ENCODE data around the gene CASP2. TPM values are rescaled to one million over a fixed set of nuclear protein-coding genes. Genes with fewer than 3 reads are reported as not detected.

CASP2 gene
- total RNA-seq, 1 donor from 2014 or later = 103 TPM

Other genes with a start within 250 kb of the CASP2 start
- not detected in 2 replicates for gene OR6V1, start 236.0 kb upstream of the CASP2 start, total RNA-seq
- gene PIP, start 156.3 kb upstream of the CASP2 start, total RNA-seq = not detected in 2 replicates
- not detected in 2 replicates for gene TAS2R39, start 104.9 kb upstream of the CASP2 start, total RNA-seq
- gene TAS2R40, start 66.3 kb upstream of the CASP2 start, total RNA-seq = not detected in 2 replicates
- 327 and 328 TPM in 2 replicates for gene GSTK1, start 24.9 kb upstream of the CASP2 start, total RNA-seq
- 0.32 and 1.0 TPM in 2 replicates for gene TMEM139, start 3.4 kb upstream of the CASP2 start, total RNA-seq
- gene CLCN1, start 27.8 kb downstream of the CASP2 start, total RNA-seq = 0.07 TPM in 2 replicates
- gene FAM131B, start 74.4 kb downstream of the CASP2 start, total RNA-seq = 0.37 TPM in 2 replicates
- 157 and 162 TPM in 2 replicates for gene ZYX, start 93.0 kb downstream of the CASP2 start, total RNA-seq
- gene EPHA1, start 120.5 kb downstream of the CASP2 start, total RNA-seq = 0.20 and 0.66 TPM in 2 replicates
- not detected in 2 replicates for gene TAS2R60, start 155.1 kb downstream of the CASP2 start, total RNA-seq
- not detected in 2 replicates for gene TAS2R41, start 189.5 kb downstream of the CASP2 start, total RNA-seq